ENCODE measurements around the gene RIPPLY1. TPM values are rescaled to one million over a fixed set of nuclear protein-coding genes. Genes with fewer than 3 reads are reported as not detected.

Gene RIPPLY1
- total RNA-seq, 4 donors from 2014 or later, result not detected

GRCh38 chrX:106862972-106863688 lies 40.0 kb downstream of the RIPPLY1 start:
- peaks cover 0 to 10% (median 0%) of the 10 kb centered on the region in 3 donors for H3K9me3 ChIP-seq
- TF ChIP-seq, protein P1, sequence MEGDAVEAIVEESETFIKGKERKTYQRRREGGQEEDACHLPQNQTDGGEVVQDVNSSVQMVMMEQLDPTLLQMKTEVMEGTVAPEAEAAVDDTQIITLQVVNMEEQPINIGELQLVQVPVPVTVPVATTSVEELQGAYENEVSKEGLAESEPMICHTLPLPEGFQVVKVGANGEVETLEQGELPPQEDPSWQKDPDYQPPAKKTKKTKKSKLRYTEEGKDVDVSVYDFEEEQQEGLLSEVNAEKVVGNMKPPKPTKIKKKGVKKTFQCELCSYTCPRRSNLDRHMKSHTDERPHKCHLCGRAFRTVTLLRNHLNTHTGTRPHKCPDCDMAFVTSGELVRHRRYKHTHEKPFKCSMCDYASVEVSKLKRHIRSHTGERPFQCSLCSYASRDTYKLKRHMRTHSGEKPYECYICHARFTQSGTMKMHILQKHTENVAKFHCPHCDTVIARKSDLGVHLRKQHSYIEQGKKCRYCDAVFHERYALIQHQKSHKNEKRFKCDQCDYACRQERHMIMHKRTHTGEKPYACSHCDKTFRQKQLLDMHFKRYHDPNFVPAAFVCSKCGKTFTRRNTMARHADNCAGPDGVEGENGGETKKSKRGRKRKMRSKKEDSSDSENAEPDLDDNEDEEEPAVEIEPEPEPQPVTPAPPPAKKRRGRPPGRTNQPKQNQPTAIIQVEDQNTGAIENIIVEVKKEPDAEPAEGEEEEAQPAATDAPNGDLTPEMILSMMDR (IDR thresholded peaks at IDR 0.05), result peak in 3 of 6 experiments; percentile 10 to 20 (median 14)
- TF ChIP-seq POLR2A (IDR thresholded peaks at IDR 0.05), result no peak
- H3K27me3 ChIP-seq, result no peaks in the 10 kb centered on the region
- no peaks in the 10 kb centered on the region for H3K36me3 ChIP-seq
- H3K4me1 ChIP-seq, result no peaks in the 10 kb centered on the region
- DNase-seq, result no peak
- intact Hi-C loops (cut with DNase I), result no loop called here
- 18% methylated on average over 2 of the region's 13 CpGs; no CpG with 5 or more reads in 1 of the 2 donors for WGBS, 2 donors
- no peak overlapping the region for H3K4me3 ChIP-seq
- H3K27ac ChIP-seq, result no peak overlapping the region

Other genes with a start within 250 kb of the RIPPLY1 start
- gene RNF128, start 176.6 kb downstream of the RIPPLY1 start, total RNA-seq, result 10 to 100 TPM in 1 of 4 donors, 1 to 10 TPM in 3; 5.9 to 13.3 (median 8.5) TPM
- gene TBC1D8B, start 100.7 kb downstream of the RIPPLY1 start, total RNA-seq, result 1 to 10 TPM; 2.3 to 3.9 (median 3.4) TPM
- not detected for gene CLDN2, start 17.1 kb upstream of the RIPPLY1 start, total RNA-seq
- 10 to 100 TPM; 12.5 to 22.6 (median 17.2) TPM for gene MORC4, start 96.9 kb upstream of the RIPPLY1 start, total RNA-seq
- gene RBM41, start 215.5 kb upstream of the RIPPLY1 start, total RNA-seq, result 10 to 100 TPM; 10.5 to 17.9 (median 13.8) TPM